ENCODE measurements around the gene FXYD5. TPM values are rescaled to one million over a fixed set of nuclear protein-coding genes. Genes with fewer than 3 reads are reported as not detected.

The FXYD5 gene
- total and polyA plus RNA-seq, 9 of the 15 experiments (the other 6 are each of a cell fraction or from before 2014, with no cell fraction given): 104 to 537 (median 174) TPM

- TF ChIP-seq MYBL2 (IDR thresholded peaks at IDR 0.05; ENCODE audit: low read depth): peak; percentile 30; the same call in 1 of the 2 replicates
- no peak for TF ChIP-seq MYBL2 (CRISPR knock-in tag; IDR thresholded peaks at IDR 0.05; ENCODE audit: borderline replicate concordance)
- TF ChIP-seq SIRT6 (IDR thresholded peaks at IDR 0.05; ENCODE audit: low read depth, low read length): no peak
- TF ChIP-seq ERF (CRISPR knock-in tag; IDR thresholded peaks at IDR 0.05): no peak
- no peak for TF ChIP-seq PRMT5 (CRISPR knock-in tag; IDR thresholded peaks at IDR 0.05)
- TF ChIP-seq THRAP3 (IDR thresholded peaks at IDR 0.05; ENCODE audit: borderline replicate concordance): no peak; the same call in 1 of the 2 replicates
- TF ChIP-seq CGGBP1 (CRISPR knock-in tag; IDR thresholded peaks at IDR 0.05): no peak
- no peak for TF ChIP-seq KLF13 (tag; IDR thresholded peaks at IDR 0.05; ENCODE audit: borderline replicate concordance, low read depth)
- TF ChIP-seq AFF4 (CRISPR knock-in tag; IDR thresholded peaks at IDR 0.05): no peak
- TF ChIP-seq NR0B1 (IDR thresholded peaks at IDR 0.05; ENCODE audit: partially characterized antibody): no peak
- TF ChIP-seq TAF15 (IDR thresholded peaks at IDR 0.05; ENCODE audit: low read depth, low read length): no peak
- no peak; a peak in 1 of 4 replicates for TF ChIP-seq FOXK2 (conservative IDR thresholded peaks at IDR 0.05 in 1 of 2, IDR thresholded peaks at IDR 0.05 in 1 of 2; ENCODE audit: low read depth in 2 of 2)
- peak; percentile 99 for TF ChIP-seq ZBTB1 (CRISPR knock-in tag; IDR thresholded peaks at IDR 0.05; ENCODE audit: borderline replicate concordance, low read depth)
- no peak for TF ChIP-seq TFAM (CRISPR knock-in tag; conservative IDR thresholded peaks at IDR 0.05)
- no peak for TF ChIP-seq EWSR1 (IDR thresholded peaks at IDR 0.05; ENCODE audit: borderline replicate concordance, low read depth, partially characterized antibody)
- TF ChIP-seq CBX1 (IDR thresholded peaks at IDR 0.05; ENCODE audit: low read depth): no peak
- no peak for TF ChIP-seq CHD2 (IDR thresholded peaks at IDR 0.05; ENCODE audit: low read depth, low read length)
- no peak for TF ChIP-seq NCOA2 (IDR thresholded peaks at IDR 0.05; ENCODE audit: partially characterized antibody in 2 of 2)
- no peak for TF ChIP-seq FIP1L1 (IDR thresholded peaks at IDR 0.05; ENCODE audit: low read depth, low read length, poor library complexity, severe bottlenecking)
- no peak for TF ChIP-seq CREB3L1 (IDR thresholded peaks at IDR 0.05; ENCODE audit: borderline replicate concordance, low read depth)
These were observed 48.9 kb upstream of the FXYD5 start (continued) for GRCh38 chr19:35105411-35106290.
